ENCODE data around the gene C9orf153. TPM values are rescaled to one million over a fixed set of nuclear protein-coding genes. Genes with fewer than 3 reads are reported as not detected.
A peak's percentile ranks its signal among the peaks of the same experiment; 100 is the strongest.
"Not testable (repeated sequence)": the region's sequence is repeated elsewhere in the genome, so short reads cannot be mapped to it uniquely, and the experiment has no call there.

The C9orf153 gene
- total and polyA plus RNA-seq, 3 donors from 2014 or later = 5.0 to 24.4 (median 10.2) TPM

- TF ChIP-seq POLR2A (IDR thresholded peaks at IDR 0.05) (no peak), CTCF (IDR thresholded peaks at IDR 0.05) (no peak)
- Histone ChIP-seq H3K9me3 (no peaks in the 10 kb centered on the region), H3K4me3 (no peak overlapping the region), H3K36me3 (ENCODE audit: low read depth, missing control alignments) (no peaks in the 10 kb centered on the region), H3K27me3 (no peaks in the 10 kb centered on the region), H3K27ac (no peak overlapping the region), H3K4me1 (no peaks in the 10 kb centered on the region)
- intact Hi-C loops (cut with DNase I; ENCODE audit: low total_unique reads) = no loop called here
- 89 to 98% methylated on average over 2 of the region's 2 CpGs for WGBS, 2 donors
- no peak for DNase-seq
Observed at GRCh38 chr9:86300701-86301100, 41.2 kb upstream of the C9orf153 start.

GRCh38 chr9:86298873-86299272 is 39.4 kb upstream of the C9orf153 start:
- no peaks in the 10 kb centered on the region for H3K27me3 ChIP-seq
- intact Hi-C loops (cut with DNase I; ENCODE audit: low total_unique reads) = no loop called here
- no peaks in the 10 kb centered on the region for H3K36me3 ChIP-seq (ENCODE audit: low read depth, missing control alignments)
- no peak for DNase-seq
- TF ChIP-seq CTCF (IDR thresholded peaks at IDR 0.05) = no peak
- TF ChIP-seq POLR2A (IDR thresholded peaks at IDR 0.05) = no peak
- no peaks in the 10 kb centered on the region for H3K4me1 ChIP-seq
- 84 to 92% methylated on average over 9 to 11 of the region's 11 CpGs for WGBS, 2 donors
- no peak overlapping the region for H3K27ac ChIP-seq
- no peak overlapping the region for H3K4me3 ChIP-seq
- H3K9me3 ChIP-seq = no peaks in the 10 kb centered on the region

- H3K27ac ChIP-seq; H3K4me1 ChIP-seq; H3K4me3 ChIP-seq; H3K9me3 ChIP-seq; H3K27me3 ChIP-seq; H3K36me3 ChIP-seq (ENCODE audit: low read depth, missing control alignments); intact Hi-C loops (cut with DNase I; ENCODE audit: low total_unique reads): not testable (repeated sequence)
- DNase-seq = peak; percentile 69
- 64 to 74% methylated on average over 6 of the region's 6 CpGs for WGBS, 2 donors
Observed at GRCh38 chr9:86290341-86290740, 30.9 kb upstream of the C9orf153 start.

- 80 to 83% methylated on average over 6 of the region's 6 CpGs for WGBS, 2 donors
- DNase-seq = no peak
- intact Hi-C loops (cut with DNase I; ENCODE audit: low total_unique reads) = no loop called here
Observed at GRCh38 chr9:86288499-86289198, 29.2 kb upstream of the C9orf153 start.

GRCh38 chr9:86287013-86287412 is 27.6 kb upstream of the C9orf153 start:
- Histone ChIP-seq H3K4me1 (no peaks in the 10 kb centered on the region), H3K9me3 (no peaks in the 10 kb centered on the region), H3K4me3 (no peak overlapping the region), H3K27me3 (no peaks in the 10 kb centered on the region), H3K27ac (peak overlapping the region; percentile 4 to 27), H3K36me3 (ENCODE audit: low read depth, missing control alignments) (no peaks in the 10 kb centered on the region)
- WGBS, 2 donors = 54 to 68% methylated on average over 7 of the region's 7 CpGs
- intact Hi-C loops (cut with DNase I; ENCODE audit: low total_unique reads) = no loop called here
- DNase-seq = peak; percentile 76
- TF ChIP-seq POLR2A (IDR thresholded peaks at IDR 0.05) (no peak), CTCF (IDR thresholded peaks at IDR 0.05) (peak in 2 of 3 experiments; percentile 14 to 23)

More at GRCh38 chr9:86288499-86289198, 29.2 kb upstream of the C9orf153 start:
- no peak for TF ChIP-seq CTCF (IDR thresholded peaks at IDR 0.05)
- TF ChIP-seq POLR2A (IDR thresholded peaks at IDR 0.05) = no peak
- Histone ChIP-seq H3K27me3 (no peaks in the 10 kb centered on the region), H3K9me3 (no peaks in the 10 kb centered on the region), H3K4me1 (no peaks in the 10 kb centered on the region), H3K36me3 (ENCODE audit: low read depth, missing control alignments) (no peaks in the 10 kb centered on the region), H3K4me3 (no peak overlapping the region), H3K27ac (no peak overlapping the region)

Measured in testis (tissue), 3 donors.